ENCODE data around the gene HOXD12. TPM values are rescaled to one million over a fixed set of nuclear protein-coding genes. Genes with fewer than 3 reads are reported as not detected.

Gene HOXD12
- total RNA-seq, 2 experiments from 2014 or later: 0.25 TPM; not detected in 1

DNA sequence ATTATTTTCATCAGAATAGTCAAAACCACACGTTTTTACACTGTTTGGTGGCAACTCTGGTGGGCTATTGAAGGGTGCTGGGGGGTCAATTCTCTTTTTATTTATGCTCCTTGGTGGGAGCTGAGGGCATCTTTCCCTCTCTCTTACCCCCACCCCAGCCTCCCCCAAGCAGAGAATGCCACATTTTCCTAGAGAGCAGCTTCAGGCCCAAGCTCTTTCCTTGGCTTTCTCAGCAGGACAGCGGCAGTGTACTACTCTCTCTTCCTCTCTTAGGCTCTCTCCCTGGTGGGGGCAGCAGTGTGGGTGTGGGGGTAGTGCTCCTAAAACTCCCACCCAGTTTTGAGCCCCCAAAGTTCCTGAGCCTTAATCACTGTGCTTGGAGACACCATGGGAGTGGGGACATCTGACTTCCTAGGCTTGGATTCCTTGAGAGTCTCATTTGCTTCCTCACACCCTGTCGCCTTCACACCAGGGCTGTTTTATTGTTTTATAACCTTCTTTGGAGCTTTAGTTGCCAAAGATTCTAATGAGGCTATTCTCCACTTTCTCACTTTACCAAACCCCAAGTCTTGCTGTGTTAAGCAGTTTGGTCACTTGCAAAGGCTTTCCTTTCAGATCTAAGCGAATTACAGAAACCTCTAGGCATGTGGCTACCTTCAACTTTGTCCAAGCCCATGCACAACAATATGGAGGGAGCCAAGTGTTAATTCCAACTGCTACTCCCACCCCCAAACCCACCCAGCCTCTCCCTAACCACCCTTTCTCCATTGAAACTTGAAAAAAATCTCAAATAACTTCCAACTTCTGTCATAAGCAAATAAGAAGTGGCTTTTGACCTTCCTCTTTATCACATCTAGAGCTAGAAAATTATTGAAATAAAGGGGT lies 45.7 kb downstream of the HOXD12 start:
- H3K79me2 ChIP-seq (ENCODE audit: insufficient read depth, low read depth, low read length): no peaks in the 10 kb centered on the region
- H4K20me1 ChIP-seq (ENCODE audit: insufficient read depth, low read length): no peaks in the 10 kb centered on the region
- peaks cover 3% of the 10 kb centered on the region for H3K4me1 ChIP-seq (ENCODE audit: insufficient read depth, low read length, poor library complexity, severe bottlenecking)
- H3K36me3 ChIP-seq (ENCODE audit: insufficient read depth, low read length): no peaks in the 10 kb centered on the region
- no peak overlapping the region for H3K4me2 ChIP-seq (ENCODE audit: low read length)
- no peak overlapping the region for H3K4me3 ChIP-seq (ENCODE audit: low read depth, low read length, poor library complexity, severe bottlenecking)
- H3K27ac ChIP-seq (ENCODE audit: low read depth, low read length, poor library complexity, severe bottlenecking): no peak overlapping the region
- H3K9me2 ChIP-seq (ENCODE audit: insufficient read depth, low read length): no peaks in the 10 kb centered on the region
- no peak for DNase-seq (ENCODE audit: low spot score)
- H3K9me3 ChIP-seq (ENCODE audit: low read length): no peaks in the 10 kb centered on the region
- intact Hi-C loops (cut with micrococcal nuclease; ENCODE audit: unreplicated experiment): no loop called here
- POLR2A ChIA-PET: interaction anchor here (0.6 to 1.8 kb wide), 2 partner anchors 9 to 193 kb away, joined by 3 read pairs; no protein-coding TSS in a partner anchor
- TF ChIP-seq, protein P1, sequence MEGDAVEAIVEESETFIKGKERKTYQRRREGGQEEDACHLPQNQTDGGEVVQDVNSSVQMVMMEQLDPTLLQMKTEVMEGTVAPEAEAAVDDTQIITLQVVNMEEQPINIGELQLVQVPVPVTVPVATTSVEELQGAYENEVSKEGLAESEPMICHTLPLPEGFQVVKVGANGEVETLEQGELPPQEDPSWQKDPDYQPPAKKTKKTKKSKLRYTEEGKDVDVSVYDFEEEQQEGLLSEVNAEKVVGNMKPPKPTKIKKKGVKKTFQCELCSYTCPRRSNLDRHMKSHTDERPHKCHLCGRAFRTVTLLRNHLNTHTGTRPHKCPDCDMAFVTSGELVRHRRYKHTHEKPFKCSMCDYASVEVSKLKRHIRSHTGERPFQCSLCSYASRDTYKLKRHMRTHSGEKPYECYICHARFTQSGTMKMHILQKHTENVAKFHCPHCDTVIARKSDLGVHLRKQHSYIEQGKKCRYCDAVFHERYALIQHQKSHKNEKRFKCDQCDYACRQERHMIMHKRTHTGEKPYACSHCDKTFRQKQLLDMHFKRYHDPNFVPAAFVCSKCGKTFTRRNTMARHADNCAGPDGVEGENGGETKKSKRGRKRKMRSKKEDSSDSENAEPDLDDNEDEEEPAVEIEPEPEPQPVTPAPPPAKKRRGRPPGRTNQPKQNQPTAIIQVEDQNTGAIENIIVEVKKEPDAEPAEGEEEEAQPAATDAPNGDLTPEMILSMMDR (conservative IDR thresholded peaks at IDR 0.05; ENCODE audit: low read length): no peak
- no peak for TF ChIP-seq EZH2phosphoT487 (IDR thresholded peaks at IDR 0.05; ENCODE audit: borderline replicate concordance, low read depth, low read length)
- CTCF ChIA-PET (ENCODE audit: unreplicated experiment): no interaction called here
- H2AFZ ChIP-seq (ENCODE audit: low read length): no peak overlapping the region
- BruUV-seq (replicated peaks): no TSS peak

DNA sequence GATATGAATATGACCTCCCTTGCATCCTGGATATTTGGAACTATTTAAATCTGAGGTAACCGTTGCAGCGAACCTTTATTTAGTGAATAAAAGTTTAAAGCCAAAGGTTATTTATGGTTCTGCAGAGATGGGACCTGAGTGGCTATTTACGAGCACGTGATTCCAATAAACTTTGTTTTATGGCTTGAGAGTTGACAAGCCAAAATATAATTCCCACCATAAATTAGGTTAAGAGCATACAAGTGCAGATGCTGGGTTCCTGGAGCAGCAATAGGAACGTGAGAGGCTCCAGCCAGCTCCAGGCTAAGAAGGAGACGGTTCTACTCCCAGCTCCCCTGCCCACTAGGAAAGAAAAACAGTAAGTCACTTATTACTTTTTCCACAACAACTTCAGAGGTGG lies 46.5 kb downstream of the HOXD12 start:
- H3K4me1 ChIP-seq (ENCODE audit: insufficient read depth, low read length, poor library complexity, severe bottlenecking): no peaks in the 10 kb centered on the region
- intact Hi-C loops (cut with micrococcal nuclease; ENCODE audit: unreplicated experiment): no loop called here
- no peaks in the 10 kb centered on the region for H3K36me3 ChIP-seq (ENCODE audit: insufficient read depth, low read length)
- no peaks in the 10 kb centered on the region for H3K9me2 ChIP-seq (ENCODE audit: insufficient read depth, low read length)
- no peak overlapping the region for H3K27ac ChIP-seq (ENCODE audit: low read depth, low read length, poor library complexity, severe bottlenecking)
- H3K9me3 ChIP-seq (ENCODE audit: low read length): no peaks in the 10 kb centered on the region
- TF ChIP-seq, protein P1 (conservative IDR thresholded peaks at IDR 0.05; ENCODE audit: low read length): no peak
- no peak for TF ChIP-seq EZH2phosphoT487 (IDR thresholded peaks at IDR 0.05; ENCODE audit: borderline replicate concordance, low read depth, low read length)
- no peaks in the 10 kb centered on the region for H4K20me1 ChIP-seq (ENCODE audit: insufficient read depth, low read length)
- H3K4me2 ChIP-seq (ENCODE audit: low read length): no peak overlapping the region
- H2AFZ ChIP-seq (ENCODE audit: low read length): no peak overlapping the region
- H3K4me3 ChIP-seq (ENCODE audit: low read depth, low read length, poor library complexity, severe bottlenecking): no peak overlapping the region
- H3K79me2 ChIP-seq (ENCODE audit: insufficient read depth, low read depth, low read length): no peaks in the 10 kb centered on the region
- CTCF ChIA-PET (ENCODE audit: unreplicated experiment): no interaction called here
- POLR2A ChIA-PET: no interaction called here
- no TSS peak for BruUV-seq (replicated peaks)
- no peak for DNase-seq (ENCODE audit: low spot score)

DNA sequence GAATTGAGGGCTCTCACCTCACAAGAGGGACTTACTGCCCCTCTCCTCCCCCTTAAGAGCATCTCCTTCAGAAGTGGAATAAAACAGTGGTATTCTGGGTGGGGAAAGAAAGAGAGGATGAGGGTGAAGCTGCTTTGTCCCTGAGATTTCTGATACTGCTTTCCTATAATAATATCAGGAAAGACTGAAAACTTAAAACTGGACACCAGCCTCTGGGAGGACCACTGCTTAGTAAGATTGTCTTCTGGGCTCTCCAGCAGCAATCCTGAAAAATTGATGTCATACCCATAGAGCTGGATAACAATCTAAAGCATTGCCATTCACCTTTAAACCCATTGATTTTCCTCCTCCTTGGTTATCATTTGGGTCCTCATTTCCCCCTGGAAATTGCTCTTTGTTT lies 47.0 kb downstream of the HOXD12 start:
- H3K36me3 ChIP-seq (ENCODE audit: insufficient read depth, low read length): no peaks in the 10 kb centered on the region
- H3K9me3 ChIP-seq (ENCODE audit: low read length): no peaks in the 10 kb centered on the region
- intact Hi-C loops (cut with micrococcal nuclease; ENCODE audit: unreplicated experiment): no loop called here
- no peaks in the 10 kb centered on the region for H3K79me2 ChIP-seq (ENCODE audit: insufficient read depth, low read depth, low read length)
- no peak overlapping the region for H2AFZ ChIP-seq (ENCODE audit: low read length)
- TF ChIP-seq, protein P1 (conservative IDR thresholded peaks at IDR 0.05; ENCODE audit: low read length): no peak
- TF ChIP-seq EZH2phosphoT487 (IDR thresholded peaks at IDR 0.05; ENCODE audit: borderline replicate concordance, low read depth, low read length): no peak
- no peak overlapping the region for H3K4me3 ChIP-seq (ENCODE audit: low read depth, low read length, poor library complexity, severe bottlenecking)
- no peaks in the 10 kb centered on the region for H4K20me1 ChIP-seq (ENCODE audit: insufficient read depth, low read length)
- BruUV-seq (replicated peaks): no TSS peak
- no peak overlapping the region for H3K27ac ChIP-seq (ENCODE audit: low read depth, low read length, poor library complexity, severe bottlenecking)
- CTCF ChIA-PET (ENCODE audit: unreplicated experiment): no interaction called here
- H3K4me1 ChIP-seq (ENCODE audit: insufficient read depth, low read length, poor library complexity, severe bottlenecking): no peaks in the 10 kb centered on the region
- H3K9me2 ChIP-seq (ENCODE audit: insufficient read depth, low read length): no peaks in the 10 kb centered on the region
- DNase-seq (ENCODE audit: low spot score): no peak
- POLR2A ChIA-PET: no interaction called here
- H3K4me2 ChIP-seq (ENCODE audit: low read length): no peak overlapping the region

All from OCI-LY7 (cell line).